Neural crest cell (in vitro differentiated cells): ENCODE data around the gene SYP. TPM values are rescaled to one million over a fixed set of nuclear protein-coding genes. Genes with fewer than 3 reads are reported as not detected.

Experiments
- DNase-seq: peaks from one replicate; pipeline ENCODE4 v3.0.0; 2021; ENCODE audit warnings: low read depth, mixed read lengths, low spot score
- H3K27ac Mint-ChIP-seq: one replicate; pipeline ENCODE4 v1.8.0; 2021; ENCODE audit warnings: mild to moderate bottlenecking, mixed read lengths; ENCODE audit not compliant: unreplicated experiment
- H3K27me3 Mint-ChIP-seq: 2 replicates; pipeline ENCODE4 v1.8.0; 2021; ENCODE audit warnings: low read depth, mild to moderate bottlenecking, mixed read lengths
- H3K36me3 Mint-ChIP-seq: 2 replicates; pipeline ENCODE4 v1.8.0; 2021; ENCODE audit warnings: low read depth, mild to moderate bottlenecking, mixed read lengths
- H3K4me1 Mint-ChIP-seq: 2 replicates; pipeline ENCODE4 v1.8.0; 2021; ENCODE audit warnings: mixed read lengths
- H3K4me3 Mint-ChIP-seq: one replicate; pipeline ENCODE4 v1.8.0; 2021; ENCODE audit warnings: mild to moderate bottlenecking, mixed read lengths
- H3K9me3 Mint-ChIP-seq: 2 replicates; pipeline ENCODE4 v1.8.0; 2021; ENCODE audit warnings: mixed read lengths
- CTCF ChIP-seq: fragments of 200-600 bp; sonication (generic); conservative IDR thresholded peaks from 2 replicates; pipeline ENCODE4 v1.5.0; 2021; ENCODE audit warnings: antibody characterized with exemption, mild to moderate bottlenecking
- total RNA-seq: library from RNA; stranded (reverse); gene quantifications from 2 replicates; pipeline ENCODE4 v1.2.1, GENCODE V29; 2021

SYP gene
- total RNA-seq, 1 donor from 2014 or later = 10.2 TPM

- no peak for TF ChIP-seq CTCF
- Mint-ChIP-seq H3K4me1 (no peaks in the 10 kb centered on the region), H3K27ac (no peak overlapping the region), H3K4me3 (no peak overlapping the region), H3K27me3 (peaks cover 9% of the 10 kb centered on the region), H3K36me3 (peaks cover 10% of the 10 kb centered on the region), H3K9me3 (peaks cover 4% of the 10 kb centered on the region)
- no peak for DNase-seq
Observed at GRCh38 chrX:49178537-49178936, 21.5 kb downstream of the SYP start.

- H3K4me3 Mint-ChIP-seq = no peak overlapping the region
- H3K36me3 Mint-ChIP-seq = peaks cover 10% of the 10 kb centered on the region
- peaks cover 4% of the 10 kb centered on the region for H3K9me3 Mint-ChIP-seq
- TF ChIP-seq CTCF = no peak
- H3K4me1 Mint-ChIP-seq = peaks cover 3% of the 10 kb centered on the region
- peaks cover 15% of the 10 kb centered on the region for H3K27me3 Mint-ChIP-seq
- H3K27ac Mint-ChIP-seq = no peak overlapping the region
- DNase-seq = no peak
Observed at GRCh38 chrX:49177873-49178480, 22.0 kb downstream of the SYP start.

GRCh38 chrX:49177338-49177833 is 22.6 kb downstream of the SYP start:
- H3K4me3 Mint-ChIP-seq = no peak overlapping the region
- DNase-seq = no peak
- peaks cover 5% of the 10 kb centered on the region for H3K4me1 Mint-ChIP-seq
- H3K36me3 Mint-ChIP-seq = peaks cover 9% of the 10 kb centered on the region
- H3K27ac Mint-ChIP-seq = no peak overlapping the region
- no peak for TF ChIP-seq CTCF
- H3K9me3 Mint-ChIP-seq = peaks cover 4% of the 10 kb centered on the region
- peaks cover 21% of the 10 kb centered on the region for H3K27me3 Mint-ChIP-seq

- Mint-ChIP-seq H3K36me3 (peaks cover 6% of the 10 kb centered on the region), H3K27ac (no peak overlapping the region), H3K27me3 (peaks cover 26% of the 10 kb centered on the region), H3K4me1 (peaks cover 5% of the 10 kb centered on the region), H3K9me3 (peaks cover 4% of the 10 kb centered on the region), H3K4me3 (no peak overlapping the region)
- DNase-seq = no peak
- no peak for TF ChIP-seq CTCF
Observed at GRCh38 chrX:49176421-49177326, 23.3 kb downstream of the SYP start.

GRCh38 chrX:49175435-49176274 is 24.3 kb downstream of the SYP start:
- Mint-ChIP-seq H3K9me3 (peaks cover 4% of the 10 kb centered on the region), H3K27me3 (peaks cover 35% of the 10 kb centered on the region), H3K36me3 (peaks cover 6% of the 10 kb centered on the region), H3K4me3 (no peak overlapping the region), H3K27ac (no peak overlapping the region), H3K4me1 (peaks cover 5% of the 10 kb centered on the region)
- no peak for TF ChIP-seq CTCF
- no peak for DNase-seq
